ENCODE measurements around the gene THBS4. TPM values are rescaled to one million over a fixed set of nuclear protein-coding genes. Genes with fewer than 3 reads are reported as not detected.
"Not testable (repeated sequence)": the region's sequence is repeated elsewhere in the genome, so short reads cannot be mapped to it uniquely, and the experiment has no call there.

Gene THBS4
- total RNA-seq, 1 experiment from 2014 or later, result 0.48 TPM

DNA sequence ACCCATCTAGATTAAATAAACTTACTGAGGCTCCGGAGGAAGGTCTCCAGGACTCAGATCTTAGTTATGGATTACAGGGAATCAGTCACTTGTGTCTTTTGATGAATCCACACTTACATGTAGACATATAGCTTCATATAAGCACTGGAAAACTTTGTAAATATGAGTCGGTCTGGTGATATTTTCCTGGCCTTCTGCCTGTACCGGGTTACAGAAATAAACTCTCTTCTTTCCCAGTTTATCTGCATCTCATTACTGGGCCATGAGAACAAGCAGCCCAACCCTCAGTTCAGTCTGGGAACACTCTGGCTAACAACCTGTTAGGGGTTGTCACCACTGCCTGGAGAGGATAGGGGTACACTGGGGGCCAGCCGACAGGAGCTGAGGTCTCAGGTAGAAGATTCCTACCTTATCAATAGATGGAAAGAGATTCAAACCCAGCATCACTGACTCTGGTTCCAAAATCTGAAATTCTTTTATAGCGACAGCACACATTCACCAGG lies 59.1 kb downstream of the THBS4 start:
- in situ Hi-C loops (cut with HindIII; ENCODE audit: low pct_unique_long_range_greater_than_20kb, low sequenced_read_pairs), result no loop called here

GRCh38 chr5:80097451-80097850 lies 62.3 kb downstream of the THBS4 start:
- in situ Hi-C loops (cut with HindIII; ENCODE audit: low pct_unique_long_range_greater_than_20kb, low sequenced_read_pairs), result no loop called here
- DNase-seq (ENCODE audit: low read depth, low spot score), result no peak

More for the DNA sequence above, 59.1 kb downstream of the THBS4 start:
- no peak for DNase-seq (ENCODE audit: low read depth, low spot score)

- DNase-seq (ENCODE audit: low read depth, low spot score), result no peak
- in situ Hi-C loops (cut with HindIII; ENCODE audit: low pct_unique_long_range_greater_than_20kb, low sequenced_read_pairs), result no loop called here
Measured at GRCh38 chr5:80101993-80102392, 66.8 kb downstream of the THBS4 start.

- in situ Hi-C loops (cut with HindIII; ENCODE audit: low pct_unique_long_range_greater_than_20kb, low sequenced_read_pairs), result no loop called here
- DNase-seq (ENCODE audit: low read depth, low spot score), result no peak
Measured at GRCh38 chr5:80103371-80103770, 68.2 kb downstream of the THBS4 start.

- DNase-seq (ENCODE audit: low read depth, low spot score), result no peak
- in situ Hi-C loops (cut with HindIII; ENCODE audit: low pct_unique_long_range_greater_than_20kb, low sequenced_read_pairs), result no loop called here
Measured at GRCh38 chr5:80105698-80106439, 70.7 kb downstream of the THBS4 start.

GRCh38 chr5:80106916-80107315 lies 71.8 kb downstream of the THBS4 start:
- in situ Hi-C loops (cut with HindIII; ENCODE audit: low pct_unique_long_range_greater_than_20kb, low sequenced_read_pairs), result no loop called here
- no peak for DNase-seq (ENCODE audit: low read depth, low spot score)

DNA sequence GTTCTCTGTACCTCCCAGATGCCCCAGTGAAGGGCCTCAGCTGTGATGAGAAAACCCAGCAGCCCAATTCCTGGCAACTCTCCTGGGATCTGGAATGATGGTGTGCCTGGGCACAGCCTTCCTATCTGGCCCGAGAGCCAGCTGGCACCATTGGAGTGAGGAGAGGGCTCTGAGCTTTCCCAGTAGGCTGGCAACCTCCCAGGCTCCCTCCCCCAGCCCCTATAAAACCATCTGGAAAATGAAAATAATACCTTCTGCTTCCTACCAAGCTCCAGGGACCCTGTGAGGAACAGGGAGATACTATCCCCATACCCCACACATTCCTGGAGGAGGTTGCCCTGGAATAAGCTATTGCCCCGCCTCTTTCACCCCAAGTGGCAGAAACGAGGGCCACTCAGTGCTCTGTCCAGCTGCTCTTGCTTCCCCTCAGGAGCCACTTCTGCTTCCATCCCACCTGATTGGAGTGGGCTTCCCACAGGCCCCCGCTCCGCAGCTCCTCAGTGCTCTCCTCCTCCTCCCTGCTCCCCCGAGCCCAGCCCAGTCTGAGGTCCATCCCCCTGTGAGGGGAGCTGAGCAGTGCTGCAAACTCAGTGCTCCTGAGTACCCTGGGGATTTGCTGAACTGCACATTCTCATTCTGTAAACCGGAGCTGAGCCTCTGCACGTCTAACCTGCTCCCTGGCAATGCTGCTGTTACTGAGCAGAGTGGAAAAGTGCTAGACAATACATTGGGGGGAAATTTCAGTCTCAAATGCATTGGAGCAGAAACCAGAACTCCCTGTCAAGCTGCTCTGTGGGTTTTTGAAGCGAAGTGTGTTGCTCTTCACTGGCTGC lies 74.7 kb downstream of the THBS4 start:
- in situ Hi-C loops (cut with HindIII; ENCODE audit: low pct_unique_long_range_greater_than_20kb, low sequenced_read_pairs), result no loop called here
- DNase-seq (ENCODE audit: low read depth, low spot score), result no peak

DNA sequence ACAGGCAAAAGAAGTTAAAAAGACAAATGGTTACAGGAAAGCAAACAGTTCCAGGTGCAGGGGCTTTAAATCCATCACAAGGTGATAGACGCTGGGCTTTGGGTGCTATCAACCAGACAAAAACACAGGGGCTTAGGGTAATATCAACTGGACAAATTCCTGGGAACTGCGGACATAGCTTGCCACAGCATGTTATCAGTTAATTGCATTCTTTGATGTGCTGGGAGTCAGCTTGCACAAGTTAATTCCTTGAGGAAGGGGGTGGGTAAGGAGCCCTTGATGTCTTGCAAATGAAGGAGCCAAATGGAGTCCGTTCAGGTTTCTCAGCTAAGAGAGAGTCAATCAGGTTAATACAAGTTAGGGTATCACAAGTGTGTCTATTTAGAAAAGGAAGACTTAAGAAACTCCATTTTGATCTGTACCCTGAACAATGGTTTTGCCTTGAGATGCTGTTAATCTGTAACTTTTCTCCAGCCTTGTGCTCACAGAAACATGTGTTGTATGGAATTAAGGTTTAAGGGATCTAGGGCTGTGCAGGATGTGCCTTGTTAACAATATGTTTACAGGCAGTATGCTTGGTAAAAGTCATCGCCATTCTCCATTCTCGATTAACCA lies 76.3 kb downstream of the THBS4 start:
- DNase-seq (ENCODE audit: low read depth, low spot score); in situ Hi-C loops (cut with HindIII; ENCODE audit: low pct_unique_long_range_greater_than_20kb, low sequenced_read_pairs): not testable (repeated sequence)

DNA sequence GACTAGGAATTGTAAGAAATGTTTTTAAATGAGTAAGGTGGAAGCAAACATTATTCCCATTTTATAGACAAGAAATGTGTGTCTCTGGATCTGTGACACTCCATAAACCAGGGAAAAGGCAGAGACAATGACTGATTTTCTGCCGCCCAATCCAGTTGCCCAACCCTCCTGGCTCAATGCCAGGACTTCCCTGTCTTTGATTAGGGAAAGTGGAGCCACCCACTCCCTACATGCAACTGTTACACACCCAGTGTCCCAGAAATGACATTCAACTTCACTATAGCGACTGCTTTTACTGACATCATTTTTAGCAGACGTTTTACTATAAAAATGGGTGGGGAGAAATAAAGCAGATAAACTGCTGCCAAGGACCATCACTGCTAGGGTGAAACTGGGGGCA lies 79.7 kb downstream of the THBS4 start:
- in situ Hi-C loops (cut with HindIII; ENCODE audit: low pct_unique_long_range_greater_than_20kb, low sequenced_read_pairs), result no loop called here

DNA sequence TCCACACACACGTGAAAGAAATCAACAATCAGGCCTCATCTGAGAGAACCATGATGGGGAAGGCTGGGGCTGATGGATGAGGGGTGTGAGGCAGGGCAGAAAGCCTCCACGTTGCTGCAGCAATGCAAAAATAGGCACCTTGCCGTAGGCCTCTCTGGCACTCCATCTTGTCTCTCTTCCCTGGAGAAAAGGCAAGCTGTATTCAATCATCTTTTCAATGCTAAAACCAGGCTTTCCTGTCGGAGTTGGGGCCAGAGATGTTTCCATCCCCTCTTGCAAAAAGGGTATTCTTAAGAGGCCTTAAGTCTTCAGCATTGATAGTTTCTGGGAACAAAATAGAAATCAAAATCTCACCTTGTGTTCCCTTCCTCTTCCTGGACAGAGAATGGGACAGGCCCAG lies 80.9 kb downstream of the THBS4 start:
- no peak for DNase-seq (ENCODE audit: low read depth, low spot score)
- in situ Hi-C loops (cut with HindIII; ENCODE audit: low pct_unique_long_range_greater_than_20kb, low sequenced_read_pairs), result no loop called here

More for the DNA sequence above, 79.7 kb downstream of the THBS4 start:
- DNase-seq (ENCODE audit: low read depth, low spot score), result no peak

GRCh38 chr5:80116465-80116864 lies 81.3 kb downstream of the THBS4 start:
- DNase-seq (ENCODE audit: low read depth, low spot score), result no peak
- in situ Hi-C loops (cut with HindIII; ENCODE audit: low pct_unique_long_range_greater_than_20kb, low sequenced_read_pairs), result no loop called here

DNA sequence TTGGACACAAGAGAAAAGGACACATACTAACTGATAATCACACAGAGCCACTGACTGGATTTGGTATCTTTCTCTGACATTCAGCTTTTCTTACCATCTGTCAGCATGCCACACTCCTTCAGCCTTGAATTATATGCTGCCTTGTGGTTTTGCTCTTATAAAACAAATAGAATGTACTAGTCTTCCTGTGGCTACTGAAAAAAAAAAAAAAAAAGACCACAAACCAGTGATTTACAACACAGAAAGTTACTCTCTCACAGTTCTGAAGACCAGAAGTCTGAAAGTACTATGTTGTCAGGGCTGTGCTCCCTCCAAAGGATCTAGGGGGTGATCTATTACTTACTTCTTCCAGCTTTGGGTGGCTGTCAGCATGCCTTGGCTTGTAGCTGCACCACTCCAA lies 82.3 kb downstream of the THBS4 start:
- in situ Hi-C loops (cut with HindIII; ENCODE audit: low pct_unique_long_range_greater_than_20kb, low sequenced_read_pairs), result no loop called here
- DNase-seq (ENCODE audit: low read depth, low spot score), result no peak

- DNase-seq (ENCODE audit: low read depth, low spot score), result no peak
- in situ Hi-C loops (cut with HindIII; ENCODE audit: low pct_unique_long_range_greater_than_20kb, low sequenced_read_pairs), result no loop called here
Measured at GRCh38 chr5:80119372-80119771, 84.2 kb downstream of the THBS4 start.

- in situ Hi-C loops (cut with HindIII; ENCODE audit: low pct_unique_long_range_greater_than_20kb, low sequenced_read_pairs), result no loop called here
Measured at GRCh38 chr5:80122579-80122978, 87.4 kb downstream of the THBS4 start.

GRCh38 chr5:80124121-80124918 lies 89.2 kb downstream of the THBS4 start:
- DNase-seq (ENCODE audit: low read depth, low spot score), result no peak
- in situ Hi-C loops (cut with HindIII; ENCODE audit: low pct_unique_long_range_greater_than_20kb, low sequenced_read_pairs), result no loop called here

More at GRCh38 chr5:80122579-80122978, 87.4 kb downstream of the THBS4 start:
- no peak for DNase-seq (ENCODE audit: low read depth, low spot score)

DNA sequence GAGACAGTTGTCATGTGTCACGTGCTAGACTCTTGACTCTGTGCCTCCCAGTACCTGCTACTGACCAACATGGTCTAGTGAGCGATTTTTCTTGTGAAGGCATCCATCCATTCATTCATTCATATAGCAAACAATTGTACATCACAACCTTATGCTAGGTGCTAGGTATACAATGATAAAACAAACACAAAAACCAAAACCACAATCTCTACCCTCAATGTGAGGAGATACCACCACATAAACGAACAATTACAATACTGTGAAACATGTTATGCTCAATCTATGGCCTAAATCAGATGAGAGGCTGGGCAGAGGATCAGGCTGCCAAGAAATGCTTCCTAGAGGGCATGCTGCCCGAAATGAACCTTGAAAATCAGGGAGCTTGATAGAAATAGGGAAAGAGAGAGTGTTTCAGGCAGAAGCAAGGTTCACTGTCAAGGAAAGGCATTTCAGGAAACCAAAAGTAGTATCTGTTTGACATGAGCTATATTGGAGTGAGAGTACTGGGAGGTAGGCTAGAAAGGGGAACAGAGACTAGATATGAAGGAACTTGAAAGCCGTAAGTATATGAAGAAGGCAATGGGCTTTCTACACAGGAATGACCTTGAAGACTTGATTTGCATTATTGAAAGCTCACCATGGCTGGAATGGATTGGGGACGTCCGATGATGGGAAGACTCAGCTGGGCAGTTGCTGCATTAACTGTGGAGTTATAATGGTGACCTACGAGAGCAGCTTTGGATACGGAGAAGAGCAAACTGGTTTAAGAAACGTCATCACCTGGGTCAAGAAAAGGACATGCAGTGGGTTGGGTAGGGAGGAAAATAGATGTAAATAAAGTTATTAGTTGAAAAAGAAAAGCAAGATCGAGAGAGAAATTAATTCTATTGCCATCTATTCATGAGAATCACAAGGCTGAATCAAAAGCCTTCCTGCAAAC lies 90.1 kb downstream of the THBS4 start:
- DNase-seq (ENCODE audit: low read depth, low spot score), result no peak
- in situ Hi-C loops (cut with HindIII; ENCODE audit: low pct_unique_long_range_greater_than_20kb, low sequenced_read_pairs), result no loop called here
